Measurements from ENCODE around the gene LIF. TPM values are rescaled to one million over a fixed set of nuclear protein-coding genes. Genes with fewer than 3 reads are reported as not detected.

The LIF gene
- total and polyA plus RNA-seq, 2 of the 4 experiments (the other 2 are of a cell fraction): 130 to 214 TPM

DNA sequence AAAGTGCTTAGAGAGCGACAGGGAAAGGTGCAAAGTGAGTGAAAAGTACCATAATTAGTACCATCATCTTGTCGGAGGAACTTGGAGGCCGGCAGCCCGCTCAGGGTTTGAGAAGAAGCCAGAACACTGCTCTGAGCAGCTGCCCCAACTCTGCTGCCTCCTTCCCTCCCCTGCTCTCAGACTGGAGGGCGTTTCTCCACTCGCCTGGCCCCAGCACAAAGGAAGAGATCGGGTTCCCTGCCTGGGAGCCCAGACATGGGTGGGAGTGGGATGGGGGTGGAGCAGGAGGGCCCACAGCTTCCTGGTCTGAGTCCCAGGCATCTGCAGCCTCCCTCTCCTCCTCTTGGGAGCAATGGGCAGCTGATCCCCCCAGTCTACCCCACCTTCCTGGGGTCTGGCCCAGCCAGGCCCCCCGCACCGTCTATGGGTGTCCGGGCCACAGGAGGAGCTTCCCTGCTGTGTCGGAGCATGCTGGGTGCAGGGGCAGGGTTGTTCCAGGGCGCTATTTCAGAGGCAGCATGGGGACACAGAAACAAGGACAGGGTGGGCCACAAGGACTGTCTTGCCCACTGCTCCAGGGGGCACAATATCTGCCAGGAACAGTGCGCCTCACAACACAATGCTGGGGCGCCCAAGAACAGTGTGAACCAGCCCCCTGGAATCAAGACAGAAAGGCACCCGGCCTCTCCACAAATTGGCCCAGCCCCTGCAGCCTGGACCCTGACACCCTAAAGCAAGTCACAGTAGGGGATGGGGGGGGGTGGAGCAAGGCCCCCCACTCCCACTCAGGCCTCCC, 4.8 kb downstream of the LIF start:
- TF ChIP-seq, protein P1, sequence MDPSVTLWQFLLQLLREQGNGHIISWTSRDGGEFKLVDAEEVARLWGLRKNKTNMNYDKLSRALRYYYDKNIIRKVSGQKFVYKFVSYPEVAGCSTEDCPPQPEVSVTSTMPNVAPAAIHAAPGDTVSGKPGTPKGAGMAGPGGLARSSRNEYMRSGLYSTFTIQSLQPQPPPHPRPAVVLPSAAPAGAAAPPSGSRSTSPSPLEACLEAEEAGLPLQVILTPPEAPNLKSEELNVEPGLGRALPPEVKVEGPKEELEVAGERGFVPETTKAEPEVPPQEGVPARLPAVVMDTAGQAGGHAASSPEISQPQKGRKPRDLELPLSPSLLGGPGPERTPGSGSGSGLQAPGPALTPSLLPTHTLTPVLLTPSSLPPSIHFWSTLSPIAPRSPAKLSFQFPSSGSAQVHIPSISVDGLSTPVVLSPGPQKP (IDR thresholded peaks at IDR 0.05; ENCODE audit: borderline replicate concordance, low read depth, low read length): no peak
- TF ChIP-seq NFE2L2 (IDR thresholded peaks at IDR 0.05; ENCODE audit: low read depth, low read length) (no peak), MAFK (IDR thresholded peaks at IDR 0.05; ENCODE audit: low read depth, low read length) (no peak), RCOR1 (IDR thresholded peaks at IDR 0.05; ENCODE audit: insufficient replicate concordance, low read length) (no peak), SMC3 (IDR thresholded peaks at IDR 0.05; ENCODE audit: low read depth, low read length) (no peak), MAZ (IDR thresholded peaks at IDR 0.05; ENCODE audit: borderline replicate concordance, low read depth, low read length) (0 out of 2 replicates have a peak, but pooled peaks have one; percentile 28), RFX5 (IDR thresholded peaks at IDR 0.05; ENCODE audit: low read depth, low read length) (no peak), CHD1 (IDR thresholded peaks at IDR 0.05; ENCODE audit: low read depth, low read length) (no peak), POLR2A (IDR thresholded peaks at IDR 0.05; ENCODE audit: low read depth, low read length) (peak; percentile 41), FOS (IDR thresholded peaks at IDR 0.05; ENCODE audit: low read depth, low read length) (no peak), RAD21 (IDR thresholded peaks at IDR 0.05; ENCODE audit: low read length) (no peak), BHLHE40 (IDR thresholded peaks at IDR 0.05; ENCODE audit: low read depth, low read length) (no peak)
- TF ChIP-seq, protein P2, sequence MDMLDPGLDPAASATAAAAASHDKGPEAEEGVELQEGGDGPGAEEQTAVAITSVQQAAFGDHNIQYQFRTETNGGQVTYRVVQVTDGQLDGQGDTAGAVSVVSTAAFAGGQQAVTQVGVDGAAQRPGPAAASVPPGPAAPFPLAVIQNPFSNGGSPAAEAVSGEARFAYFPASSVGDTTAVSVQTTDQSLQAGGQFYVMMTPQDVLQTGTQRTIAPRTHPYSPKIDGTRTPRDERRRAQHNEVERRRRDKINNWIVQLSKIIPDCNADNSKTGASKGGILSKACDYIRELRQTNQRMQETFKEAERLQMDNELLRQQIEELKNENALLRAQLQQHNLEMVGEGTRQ (IDR thresholded peaks at IDR 0.05; ENCODE audit: low read depth, low read length): no peak
- TF ChIP-seq, protein P3, sequence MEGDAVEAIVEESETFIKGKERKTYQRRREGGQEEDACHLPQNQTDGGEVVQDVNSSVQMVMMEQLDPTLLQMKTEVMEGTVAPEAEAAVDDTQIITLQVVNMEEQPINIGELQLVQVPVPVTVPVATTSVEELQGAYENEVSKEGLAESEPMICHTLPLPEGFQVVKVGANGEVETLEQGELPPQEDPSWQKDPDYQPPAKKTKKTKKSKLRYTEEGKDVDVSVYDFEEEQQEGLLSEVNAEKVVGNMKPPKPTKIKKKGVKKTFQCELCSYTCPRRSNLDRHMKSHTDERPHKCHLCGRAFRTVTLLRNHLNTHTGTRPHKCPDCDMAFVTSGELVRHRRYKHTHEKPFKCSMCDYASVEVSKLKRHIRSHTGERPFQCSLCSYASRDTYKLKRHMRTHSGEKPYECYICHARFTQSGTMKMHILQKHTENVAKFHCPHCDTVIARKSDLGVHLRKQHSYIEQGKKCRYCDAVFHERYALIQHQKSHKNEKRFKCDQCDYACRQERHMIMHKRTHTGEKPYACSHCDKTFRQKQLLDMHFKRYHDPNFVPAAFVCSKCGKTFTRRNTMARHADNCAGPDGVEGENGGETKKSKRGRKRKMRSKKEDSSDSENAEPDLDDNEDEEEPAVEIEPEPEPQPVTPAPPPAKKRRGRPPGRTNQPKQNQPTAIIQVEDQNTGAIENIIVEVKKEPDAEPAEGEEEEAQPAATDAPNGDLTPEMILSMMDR (conservative IDR thresholded peaks at IDR 0.05; ENCODE audit: low read depth, low read length): no peak
- H4K5ac ChIP-seq (ENCODE audit: low read depth, low read length): peak overlapping the region; percentile 88
- no peaks in the 10 kb centered on the region for H3K9me3 ChIP-seq (ENCODE audit: control insufficient read depth, insufficient read depth, low read length)
- peak; percentile 10 for ATAC-seq (ENCODE audit: low read depth)
- H2AK5ac ChIP-seq (ENCODE audit: low read depth, low read length): peak overlapping the region; percentile 92
- H3K79me1 ChIP-seq (ENCODE audit: low read depth in 1 of 2, low read length in 2 of 2): peaks cover 33 to 56% of the 10 kb centered on the region in 2 experiments
- no TSS peak for BruUV-seq (replicated peaks)
- 34% methylated on average over 5 of the region's 15 CpGs; no CpG with 5 or more reads in 1 of the 2 experiments for WGBS, 2 experiments (ENCODE audit: extremely low coverage in 2 of 2, insufficient read length in 1 of 2)
- H3K4me2 ChIP-seq (ENCODE audit: low read depth, low read length): peak overlapping the region; percentile 63; the same call in 1 of the 2 replicates
- no peaks in the 10 kb centered on the region for H3K27me3 ChIP-seq (ENCODE audit: control insufficient read depth, insufficient read depth, low read length)
- peak overlapping the region; percentile 78 for H3K18ac ChIP-seq (ENCODE audit: low read depth, low read length)
- peak overlapping the region; percentile 54; the same call in 1 of the 3 replicates for H2BK15ac ChIP-seq (ENCODE audit: low read depth, low read length)
- H3K4me3 ChIP-seq (ENCODE audit: insufficient read depth, low read depth, low read length): no peak overlapping the region
- H2BK20ac ChIP-seq (ENCODE audit: low read depth, low read length): peak overlapping the region; percentile 27; the same call in 1 of the 2 replicates
- intact Hi-C loops (cut with micrococcal nuclease): no loop called here
- CTCF ChIA-PET: no interaction called here
- H4K20me1 ChIP-seq (ENCODE audit: insufficient read depth, low read length): no peaks in the 10 kb centered on the region
- H3K56ac ChIP-seq (ENCODE audit: extremely low read depth, insufficient read depth, low read length): no peak overlapping the region
- peak overlapping the region; percentile 74 for H3K4ac ChIP-seq (ENCODE audit: low read depth, low read length)
- H3K27ac ChIP-seq (ENCODE audit: insufficient read depth, low read length): peak overlapping the region; percentile 100
- peak overlapping the region; percentile 79 for H4K91ac ChIP-seq (ENCODE audit: insufficient read depth, low read depth, low read length)
- POLR2A ChIA-PET (ENCODE audit: unreplicated experiment): no interaction called here
- H4K8ac ChIP-seq (ENCODE audit: low read depth in 2 of 2, low read length in 2 of 2): peak overlapping the region; percentile 94 to 96
- peak overlapping the region; percentile 91 for H2AK9ac ChIP-seq (replicated peaks; ENCODE audit: low read depth, low read length, poor library complexity)
- DNase-seq: peak; percentile 69
- peak overlapping the region; percentile 46 for H2AFZ ChIP-seq (replicated peaks; ENCODE audit: low read length, poor library complexity)
- peak overlapping the region; percentile 58 for H2BK120ac ChIP-seq (ENCODE audit: low read depth, low read length)
- peaks cover 28% of the 10 kb centered on the region for H3K9me1 ChIP-seq (ENCODE audit: insufficient read depth, low read length)
- peak overlapping the region; percentile 53 for H3K14ac ChIP-seq (replicated peaks; ENCODE audit: low read depth, low read length)
- peak overlapping the region; percentile 32; the same call in 1 of the 2 replicates for H3K23ac ChIP-seq (ENCODE audit: low read depth, low read length)
- peak overlapping the region; percentile 60 for H3K9ac ChIP-seq (ENCODE audit: low read depth, low read length)
- peaks cover 47% of the 10 kb centered on the region for H3K36me3 ChIP-seq (ENCODE audit: control insufficient read depth, insufficient read depth, low read length)
- H3K4me1 ChIP-seq (ENCODE audit: control insufficient read depth, insufficient read depth, low read length): peaks cover 56% of the 10 kb centered on the region
- peak overlapping the region; percentile 42 for H2BK5ac ChIP-seq (ENCODE audit: low read depth, low read length, poor library complexity, severe bottlenecking)
- dilution Hi-C loops (cut with HindIII; ENCODE audit: low sequenced_read_pairs, unreplicated experiment): no loop called here
- in situ Hi-C loops (cut with MboI; ENCODE audit: low sequenced_read_pairs): no loop called here
